GM12874 (cell line): ENCODE results near the gene ZNF672.

ENCODE experiments used
- TF ChIP-seq, protein P1 (sequence below): IDR thresholded peaks from 2 replicates; pipeline ENCODE4 v1.5.1; 2011; ENCODE audit warnings: low read depth, mild to moderate bottlenecking, control low read depth, low read length, moderate library complexity; ENCODE audit not compliant: insufficient read depth

The ZNF672 gene

DNA sequence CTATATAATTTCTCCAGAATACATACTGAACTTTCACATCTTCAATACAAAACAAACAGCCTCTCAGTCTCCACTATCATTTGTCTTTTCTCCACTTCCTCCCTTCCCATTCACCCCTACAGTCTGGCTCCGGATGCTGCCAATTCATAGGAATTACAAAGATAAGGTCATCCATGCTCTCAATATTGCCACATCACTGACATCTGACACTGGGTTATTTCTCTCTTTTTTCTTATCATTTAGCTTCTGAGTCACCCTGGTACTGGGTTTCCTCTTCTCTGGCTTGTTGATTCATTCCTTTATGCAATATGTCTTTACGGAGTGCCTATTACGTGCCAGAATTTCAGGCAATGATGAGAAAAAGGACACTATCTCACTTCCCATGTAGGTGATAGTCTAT lies 9.2 kb upstream of the ZNF672 start:
- TF ChIP-seq, protein P1, sequence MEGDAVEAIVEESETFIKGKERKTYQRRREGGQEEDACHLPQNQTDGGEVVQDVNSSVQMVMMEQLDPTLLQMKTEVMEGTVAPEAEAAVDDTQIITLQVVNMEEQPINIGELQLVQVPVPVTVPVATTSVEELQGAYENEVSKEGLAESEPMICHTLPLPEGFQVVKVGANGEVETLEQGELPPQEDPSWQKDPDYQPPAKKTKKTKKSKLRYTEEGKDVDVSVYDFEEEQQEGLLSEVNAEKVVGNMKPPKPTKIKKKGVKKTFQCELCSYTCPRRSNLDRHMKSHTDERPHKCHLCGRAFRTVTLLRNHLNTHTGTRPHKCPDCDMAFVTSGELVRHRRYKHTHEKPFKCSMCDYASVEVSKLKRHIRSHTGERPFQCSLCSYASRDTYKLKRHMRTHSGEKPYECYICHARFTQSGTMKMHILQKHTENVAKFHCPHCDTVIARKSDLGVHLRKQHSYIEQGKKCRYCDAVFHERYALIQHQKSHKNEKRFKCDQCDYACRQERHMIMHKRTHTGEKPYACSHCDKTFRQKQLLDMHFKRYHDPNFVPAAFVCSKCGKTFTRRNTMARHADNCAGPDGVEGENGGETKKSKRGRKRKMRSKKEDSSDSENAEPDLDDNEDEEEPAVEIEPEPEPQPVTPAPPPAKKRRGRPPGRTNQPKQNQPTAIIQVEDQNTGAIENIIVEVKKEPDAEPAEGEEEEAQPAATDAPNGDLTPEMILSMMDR, result no peak

DNA sequence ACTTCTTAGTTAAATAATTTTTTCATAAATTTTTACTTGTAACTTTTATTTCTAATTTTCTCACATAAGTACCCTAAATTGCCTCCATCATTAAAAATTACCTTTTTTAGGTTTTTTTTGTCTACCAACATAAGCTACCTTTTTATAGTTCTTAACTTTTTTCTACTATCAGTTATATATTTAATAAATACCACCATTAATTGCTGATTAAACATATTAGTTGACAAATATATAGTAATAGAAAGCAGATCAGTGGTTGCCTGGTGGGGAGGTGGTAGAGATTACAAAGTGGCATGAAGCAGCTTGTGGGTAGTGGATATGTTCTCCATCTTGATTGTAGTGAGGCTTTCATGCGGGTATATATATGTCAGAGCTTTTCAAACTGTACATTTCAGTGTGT lies 6.2 kb upstream of the ZNF672 start:
- TF ChIP-seq, protein P1, result no peak

DNA sequence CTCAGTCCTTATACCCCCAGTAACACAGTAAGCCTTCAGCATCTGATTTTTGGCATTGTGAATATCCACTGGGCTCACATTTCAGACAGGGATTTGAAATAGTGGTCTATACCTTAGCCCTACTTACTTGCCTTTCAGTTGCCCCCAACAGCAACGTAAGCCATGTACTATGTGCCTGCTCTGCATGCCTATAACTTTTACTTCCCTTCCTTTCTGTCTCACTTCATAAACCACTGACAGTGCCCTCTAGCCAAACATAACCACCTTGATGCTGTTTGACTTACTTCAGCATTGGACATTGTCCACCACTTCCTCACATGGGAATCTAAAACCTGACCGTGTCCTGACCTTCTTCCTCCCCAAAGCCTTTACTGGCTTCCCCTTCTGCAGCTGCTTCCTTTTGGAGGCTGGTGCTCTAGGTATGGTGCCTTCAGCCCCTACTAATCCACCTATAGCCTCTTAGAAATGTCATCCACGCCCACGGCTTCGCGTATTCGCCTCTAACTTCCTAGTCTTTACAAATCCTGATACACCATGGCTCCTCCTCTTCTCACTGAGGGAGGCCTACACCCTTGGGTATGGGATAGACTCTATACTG lies 3.6 kb upstream of the ZNF672 start:
- TF ChIP-seq, protein P1, result no peak

DNA sequence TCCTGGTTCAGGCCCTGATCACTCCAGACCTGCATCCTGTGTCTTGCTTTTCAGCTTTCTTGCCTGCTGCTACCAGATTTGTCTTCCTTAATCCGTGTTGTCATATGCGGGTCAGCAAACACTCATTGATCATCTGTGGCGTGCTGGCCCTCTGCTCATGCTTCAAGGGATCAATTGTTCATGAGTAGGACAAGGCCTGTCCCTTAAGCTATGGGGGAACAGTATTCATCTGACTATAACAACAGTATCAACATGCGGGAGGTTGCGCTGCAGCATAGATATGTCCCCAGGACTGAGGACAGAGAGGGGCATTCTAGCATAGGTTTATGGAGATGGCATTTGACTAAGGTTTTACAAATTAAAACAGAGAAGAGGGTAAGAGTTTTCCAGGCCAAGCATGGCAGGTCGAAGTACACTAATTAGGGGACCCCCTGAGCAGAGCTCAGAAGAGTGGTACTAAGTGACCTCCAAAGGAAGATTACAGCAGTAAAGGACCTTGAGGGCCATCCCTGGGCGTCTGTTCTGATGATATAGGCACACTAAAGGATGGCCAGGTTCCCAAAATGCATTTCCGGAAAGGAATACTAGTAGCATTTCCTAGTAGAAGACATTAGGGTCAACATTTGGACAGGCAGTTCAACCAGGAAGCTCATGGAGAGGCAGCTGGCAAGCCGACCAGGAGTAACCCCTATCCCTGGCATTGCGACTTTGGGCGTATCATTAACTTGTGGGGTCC lies 811 bp upstream of the ZNF672 start:
- TF ChIP-seq, protein P1, result no peak

DNA sequence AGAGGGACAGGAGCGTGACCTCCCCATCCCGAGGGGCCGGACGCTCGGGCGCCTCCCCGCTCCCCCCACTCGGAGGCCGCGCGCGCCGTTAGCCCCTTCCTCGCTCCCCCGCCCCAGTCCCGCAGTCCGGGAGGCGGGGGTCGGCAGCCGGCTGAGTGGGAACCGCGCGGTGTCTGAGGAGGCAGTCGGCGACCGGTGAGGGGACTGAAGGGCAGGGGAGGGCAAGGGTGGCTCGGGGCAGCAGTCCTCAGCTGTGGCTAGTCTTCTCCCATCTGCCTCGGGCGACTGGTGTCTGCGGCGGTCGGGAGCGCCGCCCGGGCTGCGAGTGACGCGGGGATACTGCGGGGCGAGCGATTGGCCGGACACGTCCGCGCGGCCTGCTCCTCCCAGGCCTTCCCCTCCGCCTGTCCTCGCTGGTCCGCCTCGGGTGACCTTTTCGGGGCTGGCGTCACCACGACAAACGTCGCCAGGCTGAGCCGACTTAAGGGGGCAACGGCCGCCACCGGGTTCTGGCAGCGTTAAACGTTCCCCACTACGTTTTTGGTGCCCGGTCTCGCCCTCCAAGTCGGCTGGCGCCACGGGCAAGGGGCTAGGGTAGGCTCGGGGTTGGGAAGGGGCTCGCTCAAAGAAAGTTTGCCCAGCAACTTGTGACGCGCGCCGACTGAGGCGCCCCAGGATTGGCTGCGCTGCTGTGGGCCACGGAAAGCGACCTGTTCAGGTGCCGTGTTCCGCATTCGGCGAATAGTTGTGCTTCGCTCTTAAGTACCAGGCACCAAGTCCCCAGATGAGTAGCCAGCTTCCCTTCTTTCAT lies 538 bp downstream of the ZNF672 start:
- TF ChIP-seq, protein P1, result no peak

DNA sequence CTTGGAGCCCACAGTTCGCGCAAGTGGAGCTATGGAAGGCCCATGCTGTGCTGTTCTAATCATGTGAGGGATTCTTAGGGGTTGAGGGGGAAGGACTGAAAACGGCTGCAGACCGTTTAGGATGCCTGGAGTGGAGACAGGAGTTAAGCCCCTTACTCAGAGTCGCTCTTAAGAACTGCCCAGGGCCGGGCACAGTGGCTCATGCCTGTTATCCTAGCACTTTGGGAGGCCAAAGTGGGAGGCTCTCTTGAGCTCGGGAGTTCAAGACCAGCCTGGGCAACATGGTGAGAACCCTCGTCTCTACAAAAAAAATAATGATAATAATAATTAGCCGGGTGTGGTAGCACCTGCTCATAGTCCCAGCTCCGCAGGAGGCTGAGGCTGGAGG lies 1.1 kb downstream of the ZNF672 start:
- TF ChIP-seq, protein P1, result no peak

DNA sequence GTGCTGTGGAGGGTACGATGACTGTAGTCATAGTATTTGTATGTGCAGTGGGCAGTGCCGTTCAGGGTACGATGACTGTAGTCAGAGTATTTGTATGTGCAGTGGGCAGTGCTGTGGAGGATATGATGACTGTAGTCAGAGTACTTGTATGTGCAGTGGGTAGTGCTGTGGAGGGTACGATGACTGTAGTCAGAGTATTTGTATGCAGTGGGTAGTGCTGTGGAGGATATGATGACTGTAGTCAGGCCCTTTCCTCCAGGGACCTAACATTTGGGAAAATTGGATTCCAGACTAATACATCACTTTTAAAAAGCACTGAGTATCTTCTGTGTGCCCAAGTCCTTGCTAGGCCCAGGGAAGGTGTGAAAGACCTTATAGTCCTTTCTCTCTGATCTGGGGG lies 2.9 kb downstream of the ZNF672 start:
- TF ChIP-seq, protein P1, result no peak
